Endothelial cell of umbilical vein (primary cell): Measurements from ENCODE around the gene SLFN12. TPM values are rescaled to one million over a fixed set of nuclear protein-coding genes. Genes with fewer than 3 reads are reported as not detected.

Experiments used
- BruUV-seq: library from RNA; stranded (reverse); fragments of 400-500 nt; replicated peaks from 2 replicates; lab custom pipeline; 2021; lab: Mats Ljungman, UMichigan
- CTCF ChIA-PET: fragments of 300-600, 350-600 bp; sonication (Branson Sonifier 250); formaldehyde crosslinking; loops from one replicate; lab custom pipeline; 2021; ENCODE audit warnings: antibody characterized with exemption, inconsistent platforms; lab: Charles Lee
- POLR2A ChIA-PET: fragments of 300-600, 350-600 bp; sonication (Branson Sonifier 250); formaldehyde crosslinking; loops from one replicate; lab custom pipeline; 2021; ENCODE audit warnings: antibody characterized with exemption, inconsistent platforms; lab: Charles Lee
- DNase-seq: peaks from one replicate; pipeline ENCODE4 v3.0.0-alpha.2; 2011; ENCODE audit warnings: low read depth, low spot score
- FAIRE-seq: peaks from 2 replicates; lab custom pipeline; 2011; peaks lifted over from hg19 to GRCh38; lab: Jason Lieb, UNC
- H2AFZ ChIP-seq: 2 replicates; pipeline ENCODE4 v1.6.0; 2012; ENCODE audit warnings: low read depth, low read length, control low read depth, inconsistent platforms
- H3K27ac ChIP-seq: 2 replicates; pipeline ENCODE4 v1.5.1; 2011; ENCODE audit warnings: low read depth, mild to moderate bottlenecking, control low read depth, low read length, moderate library complexity; ENCODE audit not compliant: insufficient read depth
- H3K27me3 ChIP-seq, 2 experiments: 2 replicates each; pipeline versions ENCODE4 v1.6.0 to v1.6.1; 2011; ENCODE audit warnings: low read length in 2 of 2, mixed read lengths in 1 of 2; ENCODE audit not compliant: control insufficient read depth in 2 of 2, insufficient read depth in 2 of 2
- H3K36me3 ChIP-seq, 2 experiments: 2 replicates in 1 of 2; 3 replicates in 1 of 2; pipeline ENCODE4 v1.5.1; 2011; ENCODE audit warnings: low read length in 2 of 2, mild to moderate bottlenecking in 1 of 2, moderate library complexity in 1 of 2; ENCODE audit not compliant: control insufficient read depth in 2 of 2, insufficient read depth in 2 of 2; ENCODE audit errors: extremely low read depth in 1 of 2
- H3K4me1 ChIP-seq: 3 replicates; pipeline ENCODE4 v1.5.1; 2011; ENCODE audit warnings: mild to moderate bottlenecking, low read length; ENCODE audit not compliant: control insufficient read depth, insufficient read depth; ENCODE audit errors: extremely low read depth
- H3K4me2 ChIP-seq: 2 replicates; pipeline ENCODE4 v1.6.1; 2011; ENCODE audit warnings: low read length, control low read depth, mixed read lengths; ENCODE audit not compliant: insufficient read depth
- H3K4me3 ChIP-seq, 3 experiments: fragments of 200-600 bp in 1 of 3; sonication (generic), shearing (Covaris generic) in 1 of 3; replicated peaks in 1 of 3; 2 replicates each; pipeline ENCODE4 v1.5.1; 2011 to 2016; ENCODE audit warnings: control low read depth in 3 of 3, low read length in 3 of 3, mild to moderate bottlenecking in 2 of 3, inconsistent platforms in 1 of 3, low read depth in 1 of 3, moderate library complexity in 1 of 3; ENCODE audit not compliant: insufficient read depth in 1 of 3
- H3K79me2 ChIP-seq: 2 replicates; pipeline ENCODE4 v1.6.0; 2012; ENCODE audit warnings: low read length, inconsistent platforms; ENCODE audit not compliant: control insufficient read depth, insufficient read depth
- H3K9ac ChIP-seq: replicated peaks from 2 replicates; pipeline ENCODE3; 2011; ENCODE audit warnings: low read length, control low read depth; ENCODE audit not compliant: insufficient read depth; ENCODE audit errors: extremely low read depth
- H3K9me1 ChIP-seq: replicated peaks from 3 replicates; pipeline ENCODE4 v1.6.0; 2011; ENCODE audit warnings: mild to moderate bottlenecking, low read length; ENCODE audit not compliant: control insufficient read depth, insufficient read depth; ENCODE audit errors: extremely low read depth
- H3K9me3 ChIP-seq: replicated peaks from 2 replicates; pipeline ENCODE4 v1.5.1; 2012; ENCODE audit warnings: low read length, inconsistent platforms; ENCODE audit not compliant: control insufficient read depth, insufficient read depth
- H4K20me1 ChIP-seq: replicated peaks from 2 replicates; pipeline ENCODE3; 2011; ENCODE audit warnings: mild to moderate bottlenecking, low read length; ENCODE audit not compliant: control insufficient read depth, insufficient read depth; ENCODE audit errors: extremely low read depth
- EZH2 ChIP-seq: IDR thresholded peaks from 2 replicates; pipeline ENCODE4 v1.6.1; 2012; ENCODE audit warnings: borderline replicate concordance, low read depth, mild to moderate bottlenecking, moderate library complexity, low read length, inconsistent platforms; ENCODE audit not compliant: severe bottlenecking
- FOS ChIP-seq: IDR thresholded peaks from 2 replicates; pipeline ENCODE4 v1.6.1; 2011; ENCODE audit warnings: mild to moderate bottlenecking, low read length, moderate library complexity, borderline replicate concordance; ENCODE audit not compliant: insufficient read depth
- GATA2 ChIP-seq: IDR thresholded peaks from 2 replicates; pipeline ENCODE4 v1.7.0; 2011; ENCODE audit warnings: low read depth, mild to moderate bottlenecking, moderate library complexity, mixed read lengths, low read length; ENCODE audit not compliant: insufficient read length, insufficient read depth
- JUN ChIP-seq: IDR thresholded peaks from 2 replicates; pipeline ENCODE4 v1.6.1; 2011; ENCODE audit warnings: borderline replicate concordance, low read depth; ENCODE audit not compliant: insufficient read length, insufficient read depth
- MYC ChIP-seq: IDR thresholded peaks from one replicate; pipeline ENCODE4 v1.6.1; 2011; ENCODE audit warnings: mild to moderate bottlenecking, low read depth, low read length
- POLR2A ChIP-seq: IDR thresholded peaks from 2 replicates; pipeline ENCODE4 v1.6.1; 2012; ENCODE audit warnings: low read depth, mild to moderate bottlenecking, control low read depth, low read length
- POLR2AphosphoS5 ChIP-seq: IDR thresholded peaks from 2 replicates; pipeline ENCODE4 v1.6.1; 2012; ENCODE audit warnings: low read depth, mild to moderate bottlenecking, control low read depth, low read length, moderate library complexity; ENCODE audit not compliant: insufficient read depth
- dilution Hi-C: fragments of 300-500 bp; cut with MboI; formaldehyde crosslinking; loops from one replicate; pipeline ENCODE4 v1.15.0; 2019; ENCODE audit warnings: low sequenced_read_pairs; ENCODE audit not compliant: extremely low pct_ligation_motif_present
- intact Hi-C: fragments of 100-400 bp; cut with micrococcal nuclease; formaldehyde crosslinking; loops from one replicate; pipeline ENCODE4 v1.10.0; 2022
- polyA plus RNA-seq, 4 experiments: library from polyadenylated mRNA; depleted of rRNA in 3 of 4; stranded (reverse) in 3 of 4; unstranded in 1 of 4; fragments of >200 nt; gene quantifications; 2 replicates each; pipeline versions ENCODE4 v1.2.1 to v1.2.3, GENCODE V29; 2011 to 2012; ENCODE audit warnings: missing spikeins in 1 of 4
- total RNA-seq: library from RNA; stranded (reverse); gene quantifications from 2 replicates; pipeline ENCODE4 v1.2.3, GENCODE V29; 2021
- TF ChIP-seq, protein P1 (sequence below): IDR thresholded peaks from 2 replicates; pipeline ENCODE4 v1.6.1; 2011; ENCODE audit not compliant: insufficient read depth, insufficient read length
- TF ChIP-seq, protein P2 (sequence below), 2 donors: IDR thresholded peaks; 1 replicate in 1 of 2; 2 replicates in 1 of 2; pipeline ENCODE4 v1.5.1; 2011; ENCODE audit warnings: low read length in 2 of 2, mild to moderate bottlenecking in 2 of 2, moderate library complexity in 2 of 2, control low read depth in 1 of 2, inconsistent platforms in 1 of 2, low read depth in 1 of 2; ENCODE audit not compliant: insufficient read depth in 1 of 2; ENCODE audit errors: extremely low read depth in 1 of 2

The SLFN12 gene
- total and polyA plus RNA-seq, 2 donors (not counting 3 experiments of a cell fraction or from before 2014, with no cell fraction given): 17.8 to 42.6 TPM

DNA sequence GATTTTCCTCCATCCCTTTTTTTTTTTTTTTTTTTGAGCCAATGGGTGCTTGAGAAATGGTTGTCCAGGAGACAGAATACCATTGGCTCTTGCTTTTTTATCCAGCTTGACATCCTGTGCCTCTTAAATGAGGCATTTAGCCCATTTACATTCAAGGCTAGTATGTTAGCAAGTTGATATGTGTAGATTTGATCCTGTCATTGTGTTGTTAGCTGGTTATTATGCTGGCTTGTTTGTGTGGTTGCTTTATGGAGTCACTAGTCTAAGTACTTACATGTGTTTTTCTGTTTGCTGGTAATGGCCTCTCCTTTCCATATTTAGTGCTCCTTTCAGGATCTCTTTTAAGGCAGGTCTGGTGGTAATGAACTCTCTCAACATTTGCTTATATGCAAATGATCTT is 44.8 kb downstream of the SLFN12 start:
- H3K9ac ChIP-seq: no peak overlapping the region
- dilution Hi-C loops: no loop called here
- DNase-seq (no peak), FAIRE-seq (no peak)
- no peak overlapping the region for H2AFZ ChIP-seq
- no peaks in the 10 kb centered on the region for H4K20me1 ChIP-seq
- H3K79me2 ChIP-seq: no peaks in the 10 kb centered on the region
- no peaks in the 10 kb centered on the region for H3K9me3 ChIP-seq
- H3K9me1 ChIP-seq: no peaks in the 10 kb centered on the region
- peaks cover 5 to 8% of the 10 kb centered on the region in 2 experiments for H3K27me3 ChIP-seq
- no peak overlapping the region for H3K4me3 ChIP-seq
- no peak overlapping the region for H3K27ac ChIP-seq
- H3K36me3 ChIP-seq: no peaks in the 10 kb centered on the region
- no peak overlapping the region for H3K4me2 ChIP-seq
- no TSS peak for BruUV-seq
- POLR2A ChIA-PET: no interaction called here
- CTCF ChIA-PET: no interaction called here
- no peaks in the 10 kb centered on the region for H3K4me1 ChIP-seq
- intact Hi-C loops: no loop called here
- no peak for TF ChIP-seq MYC

DNA sequence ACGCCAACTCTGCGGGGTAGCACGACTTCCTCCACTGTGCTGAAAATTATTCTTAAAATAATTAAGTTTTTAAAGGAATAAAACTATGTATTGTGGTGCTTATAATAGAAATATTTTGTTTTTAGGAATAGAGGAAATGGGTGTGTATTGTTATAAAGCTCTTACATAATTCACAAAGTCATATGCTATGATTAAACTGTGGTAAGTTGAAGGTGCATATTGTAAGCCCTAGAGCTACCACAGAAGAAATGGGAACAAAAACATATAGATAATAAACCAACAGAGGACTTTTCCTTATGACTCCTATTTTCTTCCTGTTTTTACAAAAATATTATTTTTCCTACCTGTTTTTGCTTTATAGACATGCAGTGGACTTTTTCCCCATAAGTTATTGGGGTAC is 54.6 kb downstream of the SLFN12 start:
- ChIA-PET POLR2A (no interaction called here), CTCF (no interaction called here)
- no peaks in the 10 kb centered on the region for H3K9me1 ChIP-seq
- no peaks in the 10 kb centered on the region for H4K20me1 ChIP-seq
- no TSS peak for BruUV-seq
- TF ChIP-seq EZH2 (no peak), JUN (no peak), POLR2A (no peak), POLR2AphosphoS5 (no peak), GATA2 (no peak), FOS (no peak), MYC (no peak)
- TF ChIP-seq, protein P1, sequence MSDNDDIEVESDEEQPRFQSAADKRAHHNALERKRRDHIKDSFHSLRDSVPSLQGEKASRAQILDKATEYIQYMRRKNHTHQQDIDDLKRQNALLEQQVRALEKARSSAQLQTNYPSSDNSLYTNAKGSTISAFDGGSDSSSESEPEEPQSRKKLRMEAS: no peak
- TF ChIP-seq, protein P2, sequence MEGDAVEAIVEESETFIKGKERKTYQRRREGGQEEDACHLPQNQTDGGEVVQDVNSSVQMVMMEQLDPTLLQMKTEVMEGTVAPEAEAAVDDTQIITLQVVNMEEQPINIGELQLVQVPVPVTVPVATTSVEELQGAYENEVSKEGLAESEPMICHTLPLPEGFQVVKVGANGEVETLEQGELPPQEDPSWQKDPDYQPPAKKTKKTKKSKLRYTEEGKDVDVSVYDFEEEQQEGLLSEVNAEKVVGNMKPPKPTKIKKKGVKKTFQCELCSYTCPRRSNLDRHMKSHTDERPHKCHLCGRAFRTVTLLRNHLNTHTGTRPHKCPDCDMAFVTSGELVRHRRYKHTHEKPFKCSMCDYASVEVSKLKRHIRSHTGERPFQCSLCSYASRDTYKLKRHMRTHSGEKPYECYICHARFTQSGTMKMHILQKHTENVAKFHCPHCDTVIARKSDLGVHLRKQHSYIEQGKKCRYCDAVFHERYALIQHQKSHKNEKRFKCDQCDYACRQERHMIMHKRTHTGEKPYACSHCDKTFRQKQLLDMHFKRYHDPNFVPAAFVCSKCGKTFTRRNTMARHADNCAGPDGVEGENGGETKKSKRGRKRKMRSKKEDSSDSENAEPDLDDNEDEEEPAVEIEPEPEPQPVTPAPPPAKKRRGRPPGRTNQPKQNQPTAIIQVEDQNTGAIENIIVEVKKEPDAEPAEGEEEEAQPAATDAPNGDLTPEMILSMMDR (IDR thresholded peaks at IDR 0.05; ENCODE audit: extremely low read depth in 1 of 2, insufficient read depth in 1 of 2, low read depth in 1 of 2, low read length in 2 of 2): no peak
- no peaks in the 10 kb centered on the region for H3K9me3 ChIP-seq
- DNase-seq: no peak
- H3K79me2 ChIP-seq: peaks cover 7% of the 10 kb centered on the region
- H2AFZ ChIP-seq: no peak overlapping the region
- intact Hi-C loops: loop anchor here (10.0 kb wide), 2 partner anchors 427 to 1123 kb away; partner anchors contain the start of genes CCL2 and TAF15
- H3K4me2 ChIP-seq: no peak overlapping the region
- no peak for FAIRE-seq
- no peak overlapping the region for H3K27ac ChIP-seq
- H3K27me3 ChIP-seq: no peaks in the 10 kb centered on the region
- no peak overlapping the region for H3K4me3 ChIP-seq
- no peak overlapping the region for H3K9ac ChIP-seq
- peaks cover 18% of the 10 kb centered on the region for H3K4me1 ChIP-seq
- no peaks in the 10 kb centered on the region for H3K36me3 ChIP-seq
- dilution Hi-C loops: no loop called here
